SU-DHL-6 (cell line): Measurements from ENCODE around the gene PIPOX.

Experiments
- CTCF ChIP-seq: fragments of 200-600 bp; sonication (generic); IDR thresholded peaks from one replicate; pipeline ENCODE4 v1.5.1; 2017; ENCODE audit warnings: antibody characterized with exemption, mild to moderate bottlenecking, low read length, moderate library complexity; ENCODE audit not compliant: insufficient read depth, poor library complexity, severe bottlenecking
- EZH2phosphoT487 ChIP-seq: fragments of 200-600 bp; sonication (generic), shearing (Covaris generic); conservative IDR thresholded peaks from 2 replicates; pipeline ENCODE4 v1.6.1; 2018; ENCODE audit warnings: mild to moderate bottlenecking, antibody characterized with exemption, low read length, moderate library complexity, mixed read lengths

GRCh38 chr17:29069526-29070041, 26.6 kb downstream of the PIPOX start:
- TF ChIP-seq CTCF (no peak), EZH2phosphoT487 (no peak)
